KMS-11 (cell line): ENCODE measurements around the gene CPA5.

Source experiments
- H2AFZ ChIP-seq: fragments of 200-600 bp; sonication (generic); 2 replicates; pipeline ENCODE4 v1.6.1; 2016; ENCODE audit warnings: antibody characterized with exemption, mixed run types, low read depth
- H3K27ac ChIP-seq: fragments of 200-600 bp; sonication (generic); 2 replicates; pipeline ENCODE4 v1.6.1; 2016; ENCODE audit warnings: mild to moderate bottlenecking, mixed run types
- H3K27me3 ChIP-seq: fragments of 200-600 bp; sonication (generic); 2 replicates; pipeline ENCODE4 v1.6.1; 2017; ENCODE audit warnings: mild to moderate bottlenecking, low read depth, mixed run types, moderate library complexity; ENCODE audit not compliant: insufficient read depth
- H3K36me3 ChIP-seq: fragments of 200-600 bp; sonication (generic); 2 replicates; pipeline ENCODE4 v1.6.1; 2017; ENCODE audit warnings: mild to moderate bottlenecking, mixed run types; ENCODE audit not compliant: insufficient read depth
- H3K4me1 ChIP-seq: fragments of 200-600 bp; sonication (generic); 2 replicates; pipeline ENCODE4 v1.6.1; 2016; ENCODE audit warnings: mild to moderate bottlenecking, low read depth, mixed run types; ENCODE audit not compliant: poor library complexity, severe bottlenecking
- H3K4me2 ChIP-seq: fragments of 200-600 bp; sonication (generic); 2 replicates; pipeline ENCODE4 v1.7.0; 2016; ENCODE audit warnings: mild to moderate bottlenecking, mixed run types
- H3K4me3 ChIP-seq: fragments of 200-600 bp; sonication (generic); IDR thresholded peaks from 2 replicates; pipeline ENCODE4 v1.6.1; 2017; ENCODE audit warnings: low read depth, low read length, mixed read lengths; ENCODE audit not compliant: insufficient read depth
- H3K79me2 ChIP-seq: fragments of 200-600 bp; sonication (generic); 2 replicates; pipeline ENCODE4 v1.6.1; 2016; ENCODE audit warnings: low read depth, mixed run types; ENCODE audit not compliant: insufficient read depth
- H3K9ac ChIP-seq: fragments of 200-600 bp; sonication (generic); 2 replicates; pipeline ENCODE4 v1.6.1; 2016; ENCODE audit warnings: mild to moderate bottlenecking, mixed run types
- H4K20me1 ChIP-seq: fragments of 200-600 bp; sonication (generic); 2 replicates; pipeline ENCODE4 v1.6.1; 2016; ENCODE audit warnings: mild to moderate bottlenecking, mixed run types; ENCODE audit not compliant: insufficient read depth
- CTCF ChIP-seq: fragments of 200-600 bp; sonication (generic); conservative IDR thresholded peaks from 2 replicates; pipeline ENCODE4 v1.6.1; 2017; ENCODE audit warnings: low read depth, mild to moderate bottlenecking, antibody characterized with exemption, low read length, moderate library complexity, mixed read lengths

Gene CPA5

DNA sequence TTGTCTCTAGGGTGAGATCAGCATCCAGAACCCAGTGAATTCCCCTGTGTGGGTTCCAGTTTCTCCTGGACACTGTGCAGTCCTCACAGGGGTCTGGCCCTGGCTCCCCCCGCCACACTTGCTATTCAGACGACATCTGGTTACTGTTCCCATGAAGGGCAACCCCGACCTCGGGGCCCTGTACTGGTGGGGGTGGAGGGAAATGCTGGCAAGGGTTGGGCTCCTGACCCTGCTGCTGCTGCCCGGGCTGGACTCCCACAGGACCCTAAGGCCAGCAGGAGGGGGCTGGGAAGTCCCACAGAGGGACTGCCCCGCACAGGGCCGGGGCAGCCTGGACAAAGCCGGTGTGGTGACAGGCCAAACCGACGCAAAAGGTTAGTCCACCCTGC, 34.9 kb downstream of the CPA5 start:
- Histone ChIP-seq H3K4me2 (no peak overlapping the region), H2AFZ (no peak overlapping the region), H3K27me3 (no peaks in the 10 kb centered on the region), H3K4me1 (no peaks in the 10 kb centered on the region), H3K79me2 (no peaks in the 10 kb centered on the region), H3K9ac (no peak overlapping the region), H3K27ac (no peak overlapping the region), H3K4me3 (no peak overlapping the region), H4K20me1 (no peaks in the 10 kb centered on the region), H3K36me3 (no peaks in the 10 kb centered on the region)
- TF ChIP-seq CTCF, result no peak

DNA sequence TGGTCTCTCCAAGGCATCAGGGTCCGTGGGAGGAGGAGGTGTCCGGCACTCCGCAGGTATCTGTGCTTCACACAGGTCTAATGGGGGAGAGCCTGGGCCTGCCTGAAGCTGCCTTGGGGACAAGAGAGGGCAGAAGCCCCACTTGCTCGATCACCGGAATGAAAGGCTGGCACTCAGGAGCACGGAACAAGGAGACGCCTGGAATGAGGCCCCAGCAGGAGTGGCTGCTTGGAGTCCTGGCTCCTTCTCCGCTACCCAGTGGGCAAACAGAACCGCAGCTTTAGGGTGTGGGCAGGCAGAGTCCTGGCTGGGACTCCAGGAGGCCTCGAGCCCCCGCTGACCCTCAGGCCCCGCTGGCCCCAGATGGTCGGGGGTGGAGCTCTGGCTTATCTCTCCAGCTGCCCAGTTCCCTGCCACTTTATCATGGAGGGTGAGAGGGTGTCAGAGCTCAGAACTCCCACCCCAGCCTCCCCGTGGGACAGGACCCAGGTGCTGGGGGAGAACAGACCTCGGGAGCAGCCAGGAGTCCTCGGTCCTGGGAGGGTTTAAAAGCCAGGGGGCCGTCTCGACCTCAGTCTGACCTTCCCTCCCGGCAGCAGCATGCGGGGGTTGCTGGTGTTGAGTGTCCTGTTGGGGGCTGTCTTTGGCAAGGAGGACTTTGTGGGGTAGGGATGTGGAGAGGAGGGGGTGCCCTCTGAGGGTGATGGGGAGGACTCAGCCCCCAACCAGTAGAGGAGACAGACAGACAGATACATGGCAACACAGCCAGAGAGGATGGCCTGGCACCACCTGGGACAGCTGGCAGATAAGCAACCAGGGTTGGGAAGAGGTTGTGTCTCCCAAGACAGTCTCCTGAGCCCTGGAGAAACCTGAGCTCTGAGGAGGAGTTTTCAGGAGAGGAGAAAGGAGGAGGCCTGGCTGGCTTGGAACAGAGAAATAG, 35.6 kb downstream of the CPA5 start, which contains the start of gene CPA1:
TSS of gene CPA1 (plus strand) at position 574 of the 940 bp plus-strand sequence. CDS start at position 601, 27 bp downstream.
- no peaks in the 10 kb centered on the region for H3K27me3 ChIP-seq
- no peak within 1 kb of the TSS for H3K4me2 ChIP-seq
- H3K9ac ChIP-seq, result no peak within 1 kb of the TSS
- no peaks in the 10 kb centered on the region for H3K79me2 ChIP-seq
- H3K27ac ChIP-seq, result no peak within 1 kb of the TSS
- no peaks in the 10 kb centered on the region for H4K20me1 ChIP-seq
- H3K4me1 ChIP-seq, result no peaks in the 10 kb centered on the region
- H2AFZ ChIP-seq, result no peak within 1 kb of the TSS
- no peak within 1 kb of the TSS for H3K4me3 ChIP-seq
- H3K36me3 ChIP-seq, result no peaks in the 10 kb centered on the region
- TF ChIP-seq CTCF, result no peak

GRCh38 chr7:130380861-130381455, 36.3 kb downstream of the CPA5 start:
- no peaks in the 10 kb centered on the region for H4K20me1 ChIP-seq
- H3K4me2 ChIP-seq, result no peak overlapping the region
- H3K4me3 ChIP-seq, result no peak overlapping the region
- H3K79me2 ChIP-seq, result no peaks in the 10 kb centered on the region
- H3K27me3 ChIP-seq, result no peaks in the 10 kb centered on the region
- no peaks in the 10 kb centered on the region for H3K4me1 ChIP-seq
- no peak for TF ChIP-seq CTCF
- no peak overlapping the region for H3K27ac ChIP-seq
- no peak overlapping the region for H3K9ac ChIP-seq
- no peak overlapping the region for H2AFZ ChIP-seq
- H3K36me3 ChIP-seq, result no peaks in the 10 kb centered on the region

DNA sequence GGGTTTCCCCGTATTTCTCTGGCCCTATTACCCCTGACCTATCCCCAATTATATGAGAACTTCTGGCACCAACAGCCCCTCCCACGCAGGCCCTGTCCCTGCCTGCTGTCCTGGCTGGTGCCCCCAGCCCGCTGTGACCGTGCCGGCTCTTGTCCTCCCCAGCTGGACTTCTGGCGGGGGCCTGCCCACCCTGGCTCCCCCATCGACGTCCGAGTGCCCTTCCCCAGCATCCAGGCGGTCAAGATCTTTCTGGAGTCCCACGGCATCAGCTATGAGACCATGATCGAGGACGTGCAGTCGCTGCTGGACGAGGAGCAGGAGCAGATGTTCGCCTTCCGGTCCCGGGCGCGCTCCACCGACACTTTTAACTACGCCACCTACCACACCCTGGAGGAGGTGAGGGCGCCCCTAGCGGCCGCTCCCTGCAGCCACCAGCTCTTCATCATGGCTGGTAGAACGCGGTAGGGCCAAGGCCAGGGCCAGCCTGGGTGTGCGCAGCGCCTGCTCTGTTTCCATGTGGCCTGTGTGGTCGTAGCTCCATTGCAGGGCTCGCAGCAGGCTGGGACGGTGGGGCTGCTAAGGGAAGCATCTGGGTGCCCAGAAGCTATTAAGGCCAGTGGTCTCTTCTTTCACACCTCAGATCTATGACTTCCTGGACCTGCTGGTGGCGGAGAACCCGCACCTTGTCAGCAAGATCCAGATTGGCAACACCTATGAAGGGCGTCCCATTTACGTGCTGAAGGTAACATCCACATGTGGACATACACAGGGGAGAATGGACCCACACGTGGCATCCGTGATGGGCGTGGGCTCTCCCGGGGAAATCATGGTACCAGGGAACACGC, 37.1 kb downstream of the CPA5 start:
- no peaks in the 10 kb centered on the region for H3K27me3 ChIP-seq
- no peak overlapping the region for H3K9ac ChIP-seq
- H3K27ac ChIP-seq, result no peak overlapping the region
- no peak overlapping the region for H3K4me2 ChIP-seq
- H4K20me1 ChIP-seq, result no peaks in the 10 kb centered on the region
- no peak overlapping the region for H3K4me3 ChIP-seq
- no peaks in the 10 kb centered on the region for H3K4me1 ChIP-seq
- no peaks in the 10 kb centered on the region for H3K36me3 ChIP-seq
- TF ChIP-seq CTCF, result peak; percentile 32; the same call in 1 of the 2 replicates
- H2AFZ ChIP-seq, result no peak overlapping the region
- no peaks in the 10 kb centered on the region for H3K79me2 ChIP-seq
